Activated naive CD8-positive, alpha-beta T cell treated with anti-CD3 and anti-CD28 coated beads, Interleukin-2, amount 10 ng/mL, durations not matched to agents 7 days and 5 days (primary cell): ENCODE data around the gene AP2A1. TPM values are rescaled to one million over a fixed set of nuclear protein-coding genes. Genes with fewer than 3 reads are reported as not detected.

Experiments
- ATAC-seq: fragments of 150-1000 bp; cut with Tn5 transposase; one replicate; pipeline ENCODE4 v1.10.0; 2021; ENCODE audit warnings: low read depth, moderate library complexity
- POLR2A ChIA-PET: fragments of 350-600 bp; sonication (Branson Sonifier 250); formaldehyde crosslinking; loops from one replicate; lab custom pipeline; 2021; ENCODE audit warnings: antibody characterized with exemption; lab: Charles Lee
- DNase-seq: peaks from one replicate; pipeline ENCODE4 v3.0.0; 2021
- H3K27ac Mint-ChIP-seq: one replicate; pipeline ENCODE4 v1.8.0; 2022; ENCODE audit warnings: mild to moderate bottlenecking, mixed read lengths
- H3K27me3 Mint-ChIP-seq: one replicate; pipeline ENCODE4 v1.8.0; 2022; ENCODE audit warnings: mild to moderate bottlenecking, moderate library complexity, mixed read lengths
- H3K36me3 Mint-ChIP-seq: one replicate; pipeline ENCODE4 v1.8.0; 2021; ENCODE audit warnings: mild to moderate bottlenecking, mixed read lengths
- H3K4me1 Mint-ChIP-seq: one replicate; pipeline ENCODE4 v1.8.0; 2021; ENCODE audit warnings: mixed read lengths
- H3K4me3 Mint-ChIP-seq: one replicate; pipeline ENCODE4 v1.8.0; 2022; ENCODE audit warnings: mild to moderate bottlenecking, moderate library complexity, mixed read lengths
- H3K9me3 Mint-ChIP-seq: one replicate; pipeline ENCODE4 v1.8.0; 2021; ENCODE audit warnings: mixed read lengths
- total RNA-seq, 2 experiments: library from RNA; stranded (reverse); gene quantifications; one replicate each; pipeline ENCODE4 v1.2.3, GENCODE V29; 2021

AP2A1 gene
- total RNA-seq, 2 experiments from 2014 or later, result 81.6 to 87.7 TPM

GRCh38 chr19:49770529-49770928, 3.7 kb downstream of the AP2A1 start:
- peaks cover 35% of the 10 kb centered on the region for H3K4me1 Mint-ChIP-seq
- no peaks in the 10 kb centered on the region for H3K9me3 Mint-ChIP-seq
- ATAC-seq (no peak), DNase-seq (no peak)
- H3K27ac Mint-ChIP-seq, result no peak overlapping the region
- H3K27me3 Mint-ChIP-seq, result no peaks in the 10 kb centered on the region
- H3K36me3 Mint-ChIP-seq, result peaks cover 12% of the 10 kb centered on the region
- POLR2A ChIA-PET, result no interaction called here
- no peak overlapping the region for H3K4me3 Mint-ChIP-seq

- no peak for ATAC-seq
- Mint-ChIP-seq H3K27me3 (no peaks in the 10 kb centered on the region), H3K27ac (no peak overlapping the region), H3K9me3 (no peaks in the 10 kb centered on the region), H3K4me1 (peaks cover 36% of the 10 kb centered on the region), H3K36me3 (peaks cover 18% of the 10 kb centered on the region), H3K4me3 (no peak overlapping the region)
- POLR2A ChIA-PET, result interaction anchor here (0.6 kb wide), 2 partner anchors 167 to 281 kb away, joined by 3 read pairs; no protein-coding TSS in a partner anchor
- no peak for DNase-seq
Measured at GRCh38 chr19:49771674-49772139, 4.9 kb downstream of the AP2A1 start.

- H3K27me3 Mint-ChIP-seq, result no peaks in the 10 kb centered on the region
- no peak for ATAC-seq
- H3K36me3 Mint-ChIP-seq, result peaks cover 15% of the 10 kb centered on the region
- H3K4me3 Mint-ChIP-seq, result no peak overlapping the region
- no peaks in the 10 kb centered on the region for H3K9me3 Mint-ChIP-seq
- H3K27ac Mint-ChIP-seq, result peak overlapping the region; percentile 71
- peaks cover 31% of the 10 kb centered on the region for H3K4me1 Mint-ChIP-seq
- POLR2A ChIA-PET, result no interaction called here
- no peak for DNase-seq
Measured at GRCh38 chr19:49772850-49773432, 6.1 kb downstream of the AP2A1 start.

GRCh38 chr19:49773663-49774350, 7.0 kb downstream of the AP2A1 start:
- H3K27me3 Mint-ChIP-seq, result no peaks in the 10 kb centered on the region
- peaks cover 31% of the 10 kb centered on the region for H3K4me1 Mint-ChIP-seq
- DNase-seq (no peak), ATAC-seq (no peak)
- peaks cover 17% of the 10 kb centered on the region for H3K36me3 Mint-ChIP-seq
- POLR2A ChIA-PET, result interaction anchor here (0.6 kb wide), 1 partner anchor 752 kb away, joined by 3 read pairs; no protein-coding TSS in a partner anchor
- no peaks in the 10 kb centered on the region for H3K9me3 Mint-ChIP-seq
- H3K4me3 Mint-ChIP-seq, result no peak overlapping the region
- H3K27ac Mint-ChIP-seq, result no peak overlapping the region

GRCh38 chr19:49774969-49775368, 8.2 kb downstream of the AP2A1 start:
- Mint-ChIP-seq H3K9me3 (no peaks in the 10 kb centered on the region), H3K4me1 (peaks cover 29% of the 10 kb centered on the region), H3K4me3 (no peak overlapping the region), H3K27me3 (no peaks in the 10 kb centered on the region), H3K36me3 (peaks cover 14% of the 10 kb centered on the region), H3K27ac (no peak overlapping the region)
- DNase-seq, result no peak
- POLR2A ChIA-PET, result no interaction called here
- no peak for ATAC-seq

GRCh38 chr19:49775742-49776370, 9.1 kb downstream of the AP2A1 start:
- Mint-ChIP-seq H3K9me3 (no peaks in the 10 kb centered on the region), H3K36me3 (peaks cover 15% of the 10 kb centered on the region), H3K4me1 (peaks cover 27% of the 10 kb centered on the region), H3K27ac (peak overlapping the region; percentile 78), H3K4me3 (peak overlapping the region; percentile 22), H3K27me3 (no peaks in the 10 kb centered on the region)
- DNase-seq (no peak), ATAC-seq (peak; percentile 81)
- POLR2A ChIA-PET, result no interaction called here

- Mint-ChIP-seq H3K27ac (peak overlapping the region; percentile 78), H3K4me1 (peaks cover 32% of the 10 kb centered on the region), H3K27me3 (no peaks in the 10 kb centered on the region), H3K4me3 (peak overlapping the region; percentile 22), H3K9me3 (no peaks in the 10 kb centered on the region), H3K36me3 (peaks cover 19% of the 10 kb centered on the region)
- POLR2A ChIA-PET, result no interaction called here
- ATAC-seq (no peak), DNase-seq (no peak)
Measured at GRCh38 chr19:49776371-49776764, 9.6 kb downstream of the AP2A1 start.

- ATAC-seq (no peak), DNase-seq (no peak)
- H3K27me3 Mint-ChIP-seq, result no peaks in the 10 kb centered on the region
- H3K4me3 Mint-ChIP-seq, result no peak overlapping the region
- POLR2A ChIA-PET, result no interaction called here
- no peak overlapping the region for H3K27ac Mint-ChIP-seq
- peaks cover 25% of the 10 kb centered on the region for H3K4me1 Mint-ChIP-seq
- H3K36me3 Mint-ChIP-seq, result peaks cover 28% of the 10 kb centered on the region
- no peaks in the 10 kb centered on the region for H3K9me3 Mint-ChIP-seq
Measured at GRCh38 chr19:49779731-49780555, 13.1 kb downstream of the AP2A1 start.

- peaks cover 22% of the 10 kb centered on the region for H3K4me1 Mint-ChIP-seq
- peaks cover 32% of the 10 kb centered on the region for H3K36me3 Mint-ChIP-seq
- no peak overlapping the region for H3K4me3 Mint-ChIP-seq
- peak overlapping the region; percentile 56 for H3K27ac Mint-ChIP-seq
- no peaks in the 10 kb centered on the region for H3K27me3 Mint-ChIP-seq
- POLR2A ChIA-PET, result no interaction called here
- DNase-seq (no peak), ATAC-seq (no peak)
- no peaks in the 10 kb centered on the region for H3K9me3 Mint-ChIP-seq
Measured at GRCh38 chr19:49780861-49781260, 14.1 kb downstream of the AP2A1 start.

GRCh38 chr19:49781394-49781793, 14.6 kb downstream of the AP2A1 start:
- Mint-ChIP-seq H3K9me3 (no peaks in the 10 kb centered on the region), H3K4me1 (peaks cover 18% of the 10 kb centered on the region), H3K27me3 (no peaks in the 10 kb centered on the region), H3K27ac (peak overlapping the region; percentile 56), H3K36me3 (peaks cover 30% of the 10 kb centered on the region), H3K4me3 (no peak overlapping the region)
- POLR2A ChIA-PET, result no interaction called here
- no peak for ATAC-seq
- DNase-seq, result no peak

GRCh38 chr19:49782515-49782914, 15.7 kb downstream of the AP2A1 start:
- DNase-seq, result no peak
- no peak for ATAC-seq
- no peak overlapping the region for H3K27ac Mint-ChIP-seq
- H3K27me3 Mint-ChIP-seq, result no peaks in the 10 kb centered on the region
- POLR2A ChIA-PET, result no interaction called here
- H3K36me3 Mint-ChIP-seq, result peaks cover 29% of the 10 kb centered on the region
- H3K4me1 Mint-ChIP-seq, result peaks cover 17% of the 10 kb centered on the region
- no peaks in the 10 kb centered on the region for H3K9me3 Mint-ChIP-seq
- no peak overlapping the region for H3K4me3 Mint-ChIP-seq

- Mint-ChIP-seq H3K27ac (no peak overlapping the region), H3K4me3 (no peak overlapping the region), H3K9me3 (no peaks in the 10 kb centered on the region), H3K36me3 (peaks cover 26% of the 10 kb centered on the region), H3K4me1 (peaks cover 1% of the 10 kb centered on the region), H3K27me3 (no peaks in the 10 kb centered on the region)
- DNase-seq (no peak), ATAC-seq (no peak)
- POLR2A ChIA-PET, result no interaction called here
Measured at GRCh38 chr19:49786376-49786820, 19.6 kb downstream of the AP2A1 start.

- Mint-ChIP-seq H3K9me3 (no peaks in the 10 kb centered on the region), H3K36me3 (peaks cover 28% of the 10 kb centered on the region), H3K27ac (no peak overlapping the region), H3K27me3 (no peaks in the 10 kb centered on the region), H3K4me3 (no peak overlapping the region), H3K4me1 (peaks cover 1% of the 10 kb centered on the region)
- no peak for ATAC-seq
- no peak for DNase-seq
- POLR2A ChIA-PET, result no interaction called here
Measured at GRCh38 chr19:49787746-49788145, 20.9 kb downstream of the AP2A1 start.
